Lung (tissue), 12 donors: ENCODE measurements around the gene ANO8. TPM values are rescaled to one million over a fixed set of nuclear protein-coding genes. Genes with fewer than 3 reads are reported as not detected.

Source experiments
- ATAC-seq: fragments of 200-7000 bp; cut with Tn5 transposase; one replicate; pipeline ENCODE4 v1.9.1; 2020; ENCODE audit warnings: moderate number of reproducible peaks; ENCODE audit not compliant: insufficient read depth, low FRiP score
- DNase-seq, 3 donors: peaks; one replicate each; pipeline ENCODE4 v3.0.0-alpha.2; 2013 to 2017
- H3K27ac ChIP-seq, 2 donors: one replicate each; pipeline ENCODE4 v1.5.1; 2013; ENCODE audit warnings: mild to moderate bottlenecking in 2 of 2, moderate library complexity in 2 of 2, control low read depth in 1 of 2, inconsistent platforms in 1 of 2, low read depth in 1 of 2, low read length in 1 of 2
- H3K27me3 ChIP-seq, 3 donors: one replicate each; pipeline ENCODE4 v1.5.1; 2013; ENCODE audit warnings: low read length in 2 of 3; ENCODE audit not compliant: control insufficient read depth in 3 of 3, insufficient read depth in 3 of 3
- H3K36me3 ChIP-seq, 4 donors: one replicate each; pipeline ENCODE4 v1.5.1; 2013; ENCODE audit warnings: low read length in 4 of 4, mild to moderate bottlenecking in 1 of 4, moderate library complexity in 1 of 4; ENCODE audit not compliant: control insufficient read depth in 4 of 4, insufficient read depth in 4 of 4
- H3K4me1 ChIP-seq, 5 donors: one replicate each; pipeline ENCODE4 v1.5.1; 2013; ENCODE audit warnings: low read length in 5 of 5, mild to moderate bottlenecking in 2 of 5, moderate library complexity in 1 of 5; ENCODE audit not compliant: control insufficient read depth in 5 of 5, insufficient read depth in 5 of 5
- H3K4me3 ChIP-seq: one replicate; pipeline ENCODE4 v1.5.1; 2013; ENCODE audit warnings: mild to moderate bottlenecking, control low read depth, moderate library complexity
- H3K9ac ChIP-seq, 2 donors: one replicate each; pipeline ENCODE4 v1.5.1; 2013; ENCODE audit warnings: low read length in 2 of 2, control low read depth in 1 of 2; ENCODE audit not compliant: insufficient read depth in 1 of 2
- H3K9me3 ChIP-seq, 4 donors: one replicate each; pipeline ENCODE4 v1.5.1; 2013; ENCODE audit warnings: low read length in 3 of 4, mild to moderate bottlenecking in 1 of 4, moderate library complexity in 1 of 4; ENCODE audit not compliant: control insufficient read depth in 4 of 4, insufficient read depth in 3 of 4
- WGBS, 2 donors: extraction: QIAGEN DNeasy Blood & Tissue Kit; methylation state at CpG; one replicate each; pipeline ENCODE4 v1.1.7; 2013; 5-methylcytosine and 5-hydroxymethylcytosine counted together
- polyA plus RNA-seq, 2 donors: library from polyadenylated mRNA; stranded (reverse); fragments of 200-250 nt; gene quantifications; one replicate each; pipeline ENCODE4 v1.2.1, GENCODE V29; 2013
- total RNA-seq, 2 donors: library from RNA; depleted of rRNA in 1 of 2; stranded (reverse); fragments of >200 nt in 1 of 2; gene quantifications; one replicate each; pipeline ENCODE4 v1.2.1, GENCODE V29; 2014 to 2021
- TF ChIP-seq, protein P1 (sequence below): IDR thresholded peaks from 2 replicates; pipeline ENCODE4 v1.5.1; 2012; ENCODE audit warnings: mild to moderate bottlenecking; ENCODE audit errors: control extremely low read depth, extremely low read depth
- donor health status: control.
- donor health status: control.
- donor health status: Bipolar disorder and iron deficiency.
- donor health status: healthy.
- donor health status: DM: yes; HTN: yes; CAD: no.

ANO8 gene
- total and polyA plus RNA-seq, 4 donors: 7.1 to 22.5 (median 8.0) TPM

DNA sequence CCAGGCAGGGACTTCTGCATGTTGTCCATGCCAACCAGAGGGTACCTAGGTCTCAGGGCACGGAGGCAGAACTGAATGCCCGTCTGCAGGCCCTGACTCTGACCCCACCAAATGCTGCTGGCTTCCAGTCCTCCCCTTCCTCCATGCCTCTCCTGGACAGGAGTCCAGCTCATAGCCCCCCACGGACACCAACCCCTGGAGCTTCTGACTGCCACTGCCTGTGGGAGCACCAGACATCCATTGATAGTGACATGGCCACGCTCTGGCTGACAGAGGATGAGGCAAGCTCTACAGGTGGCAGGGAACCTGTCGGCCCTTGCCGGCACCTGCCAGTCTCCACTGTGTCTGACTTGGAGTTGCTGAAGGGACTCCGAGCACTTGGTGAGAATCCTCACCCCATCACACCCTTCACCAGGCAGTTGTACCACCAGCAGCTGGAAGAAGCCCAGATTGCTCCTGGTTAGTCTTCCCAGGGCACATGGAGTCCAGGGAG is 51.1 kb downstream of the ANO8 start:
- Histone ChIP-seq H3K27ac (no peak overlapping the region), H3K27me3 (peaks cover 0 to 3% (median 0%) of the 10 kb centered on the region in 3 donors), H3K4me3 (no peak overlapping the region), H3K36me3 (peaks cover 0 to 4% (median 1%) of the 10 kb centered on the region in 4 donors), H3K9me3 (no peaks in the 10 kb centered on the region), H3K9ac (no peak overlapping the region), H3K4me1 (peaks cover 0 to 8% (median 0%) of the 10 kb centered on the region in 5 donors)
- no peak for DNase-seq
- ATAC-seq: no peak
- WGBS, 2 donors: 91 to 92% methylated on average over 7 of the region's 7 CpGs
- TF ChIP-seq, protein P1, sequence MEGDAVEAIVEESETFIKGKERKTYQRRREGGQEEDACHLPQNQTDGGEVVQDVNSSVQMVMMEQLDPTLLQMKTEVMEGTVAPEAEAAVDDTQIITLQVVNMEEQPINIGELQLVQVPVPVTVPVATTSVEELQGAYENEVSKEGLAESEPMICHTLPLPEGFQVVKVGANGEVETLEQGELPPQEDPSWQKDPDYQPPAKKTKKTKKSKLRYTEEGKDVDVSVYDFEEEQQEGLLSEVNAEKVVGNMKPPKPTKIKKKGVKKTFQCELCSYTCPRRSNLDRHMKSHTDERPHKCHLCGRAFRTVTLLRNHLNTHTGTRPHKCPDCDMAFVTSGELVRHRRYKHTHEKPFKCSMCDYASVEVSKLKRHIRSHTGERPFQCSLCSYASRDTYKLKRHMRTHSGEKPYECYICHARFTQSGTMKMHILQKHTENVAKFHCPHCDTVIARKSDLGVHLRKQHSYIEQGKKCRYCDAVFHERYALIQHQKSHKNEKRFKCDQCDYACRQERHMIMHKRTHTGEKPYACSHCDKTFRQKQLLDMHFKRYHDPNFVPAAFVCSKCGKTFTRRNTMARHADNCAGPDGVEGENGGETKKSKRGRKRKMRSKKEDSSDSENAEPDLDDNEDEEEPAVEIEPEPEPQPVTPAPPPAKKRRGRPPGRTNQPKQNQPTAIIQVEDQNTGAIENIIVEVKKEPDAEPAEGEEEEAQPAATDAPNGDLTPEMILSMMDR: no peak

DNA sequence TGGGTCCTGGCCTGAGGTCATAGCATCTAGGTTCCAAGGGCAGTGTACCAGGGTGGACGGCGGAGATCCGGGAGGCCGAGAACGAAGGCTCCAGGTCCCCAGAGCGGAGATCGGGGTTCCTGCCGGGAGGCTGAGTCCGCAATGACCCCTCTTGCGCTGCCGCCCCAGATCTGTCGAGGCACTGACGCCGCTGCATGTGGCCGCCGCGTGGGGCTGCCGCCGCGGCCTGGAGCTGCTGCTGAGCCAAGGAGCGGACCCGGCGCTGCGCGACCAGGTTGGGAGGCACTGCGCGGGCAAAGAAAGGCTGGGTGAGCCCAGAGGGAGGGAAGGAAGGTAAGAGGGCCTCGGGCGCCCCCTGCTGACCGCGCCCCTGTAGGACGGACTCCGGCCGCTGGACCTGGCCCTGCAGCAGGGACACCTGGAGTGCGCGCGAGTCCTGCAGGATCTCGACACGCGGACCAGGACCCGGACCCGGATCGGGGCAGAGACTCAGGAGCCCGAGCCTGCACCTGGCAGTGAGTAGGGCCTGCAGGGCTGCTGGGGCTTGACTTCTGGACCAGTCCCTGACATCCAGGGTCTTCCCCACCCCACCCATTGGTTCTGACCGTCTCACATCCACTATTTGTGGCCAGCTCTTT is 52.0 kb downstream of the ANO8 start:
- H3K9me3 ChIP-seq: no peaks in the 10 kb centered on the region
- TF ChIP-seq, protein P1: peak; percentile 93
- H3K4me1 ChIP-seq: peaks cover 0 to 8% (median 0%) of the 10 kb centered on the region in 5 donors
- 3% methylated on average over 45 of the region's 45 CpGs for WGBS, 2 donors
- peaks cover 0 to 3% (median 0%) of the 10 kb centered on the region in 3 donors for H3K27me3 ChIP-seq
- no peak overlapping the region for H3K27ac ChIP-seq
- peaks cover 0 to 8% (median 1%) of the 10 kb centered on the region in 4 donors for H3K36me3 ChIP-seq
- H3K4me3 ChIP-seq: no peak overlapping the region
- no peak overlapping the region for H3K9ac ChIP-seq
- DNase-seq: peak; percentile 72 to 83 (median 82)
- ATAC-seq: peak; percentile 97

DNA sequence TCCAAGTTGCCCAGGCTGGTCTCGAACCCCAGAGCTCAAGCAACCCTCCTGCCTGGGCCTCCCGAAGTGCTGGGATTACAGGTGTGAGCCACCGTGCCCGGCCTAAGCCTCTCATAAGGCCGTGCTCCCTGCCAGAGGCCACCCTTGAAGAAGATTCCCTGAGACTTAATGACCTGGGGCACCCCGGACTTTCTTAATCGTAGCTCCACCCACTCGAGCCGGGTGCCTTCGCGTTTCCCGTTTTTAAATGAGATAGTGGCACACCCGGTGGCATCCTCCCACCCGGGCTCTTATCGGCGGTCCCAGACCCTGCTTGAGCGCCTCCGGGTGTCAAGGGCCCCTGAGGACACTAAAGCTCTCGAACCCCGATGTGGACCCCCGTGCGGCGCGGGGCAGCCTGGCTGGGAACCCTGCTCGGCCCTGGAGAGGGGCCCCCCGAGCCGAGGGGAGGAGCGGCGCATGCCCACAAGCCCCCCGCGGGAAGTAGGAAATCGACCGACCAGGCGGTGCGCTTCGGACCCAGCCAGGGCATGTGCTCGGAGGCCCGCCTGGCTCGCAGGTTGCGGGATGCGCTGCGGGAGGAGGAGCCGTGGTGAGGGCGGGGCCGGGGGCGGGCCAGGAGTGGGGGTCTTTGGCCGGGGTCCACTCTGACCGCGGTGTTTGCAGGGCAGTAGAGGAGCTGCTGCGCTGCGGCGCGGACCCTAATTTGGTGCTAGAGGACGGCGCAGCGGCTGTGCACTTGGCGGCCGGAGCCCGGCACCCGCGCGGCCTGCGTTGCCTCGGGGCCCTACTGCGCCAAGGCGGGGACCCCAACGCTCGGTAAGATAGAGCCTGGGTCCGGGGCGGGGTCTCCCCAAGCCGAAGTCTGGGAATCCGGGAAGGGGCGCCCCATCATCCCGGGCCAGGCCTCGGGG is 53.0 kb downstream of the ANO8 start, which contains the start of gene ANKLE1:
Gene ANKLE1 (plus strand): TSS at position 511 of the 914 bp plus-strand sequence. CDS start 20 bp downstream, at position 531.
- H3K9me3 ChIP-seq: no peaks in the 10 kb centered on the region
- ATAC-seq (no peak), DNase-seq (peak; percentile 34 to 37 (median 35))
- no peak within 1 kb of the TSS for H3K9ac ChIP-seq
- TF ChIP-seq, protein P1: no peak
- H3K4me1 ChIP-seq: peaks cover 0 to 8% (median 0%) of the 10 kb centered on the region in 5 donors
- no peak within 1 kb of the TSS for H3K4me3 ChIP-seq
- peaks cover 0 to 15% (median 6%) of the 10 kb centered on the region in 4 donors for H3K36me3 ChIP-seq
- no peak within 1 kb of the TSS for H3K27ac ChIP-seq
- WGBS, 2 donors: 5 to 6% methylated on average over 66 to 75 of the region's 75 CpGs
- peaks cover 0 to 3% (median 0%) of the 10 kb centered on the region in 3 donors for H3K27me3 ChIP-seq
